Muscle of leg (tissue), 11 donors: ENCODE data around the gene MLYCD. TPM values are rescaled to one million over a fixed set of nuclear protein-coding genes. Genes with fewer than 3 reads are reported as not detected.
"Not testable (repeated sequence)": the region's sequence is repeated elsewhere in the genome, so short reads cannot be mapped to it uniquely, and the experiment has no call there.

ENCODE experiments used
- DNase-seq: peaks from one replicate; pipeline ENCODE4 v3.0.0; 2013
- H3K27ac ChIP-seq: one replicate; pipeline ENCODE4 v1.5.1; 2013; ENCODE audit warnings: mild to moderate bottlenecking, low read length, control low read depth
- H3K27me3 ChIP-seq: one replicate; pipeline ENCODE4 v1.6.1; 2013; ENCODE audit warnings: low read length; ENCODE audit not compliant: control insufficient read depth, insufficient read depth
- H3K36me3 ChIP-seq: one replicate; pipeline ENCODE4 v1.6.1; 2013; ENCODE audit warnings: low read length; ENCODE audit not compliant: control insufficient read depth, insufficient read depth
- H3K4me1 ChIP-seq: one replicate; pipeline ENCODE4 v1.6.1; 2013; ENCODE audit warnings: low read length; ENCODE audit not compliant: control insufficient read depth, insufficient read depth
- H3K4me3 ChIP-seq: one replicate; pipeline ENCODE4 v1.5.1; 2013; ENCODE audit warnings: low read length, control low read depth
- H3K9me3 ChIP-seq: replicated peaks from 2 replicates; pipeline ENCODE4 v1.6.1; 2013; ENCODE audit warnings: low read depth, low read length; ENCODE audit not compliant: control insufficient read depth
- WGBS: methylation state at CpG from one replicate; pipeline ENCODE4 v1.1.5; 2013; ENCODE audit warnings: missing lambda C conversion rate; ENCODE audit not compliant: insufficient coverage; 5-methylcytosine and 5-hydroxymethylcytosine counted together
- polyA plus RNA-seq, 8 donors: library from polyadenylated mRNA; unstranded; fragments of 120-200 nt; gene quantifications; one replicate each; pipeline versions ENCODE4 v1.2.1 to v1.2.3, GENCODE V29; 2013; ENCODE audit warnings: inconsistent platforms in 1 of 8, low replicate concordance in 1 of 8; ENCODE audit not compliant: insufficient read length in 8 of 8, insufficient read depth in 1 of 8
- total RNA-seq: library from RNA; stranded (reverse); fragments of 120-200 nt; gene quantifications from one replicate; pipeline ENCODE4 v1.2.4, GENCODE V29; 2013

The MLYCD gene
- total and polyA plus RNA-seq, 9 donors = 2.6 to 6.3 (median 3.8) TPM

GRCh38 chr16:83937267-83937666 lies 38.4 kb downstream of the MLYCD start:
- no peak overlapping the region for H3K4me3 ChIP-seq
- peaks cover 6% of the 10 kb centered on the region for H3K27me3 ChIP-seq
- H3K27ac ChIP-seq = no peak overlapping the region
- no peaks in the 10 kb centered on the region for H3K36me3 ChIP-seq
- no peak for DNase-seq
- peaks cover 25% of the 10 kb centered on the region for H3K4me1 ChIP-seq
- 100% methylated on average over 1 of the region's 2 CpGs for WGBS
- H3K9me3 ChIP-seq = no peaks in the 10 kb centered on the region

- no peak overlapping the region for H3K4me3 ChIP-seq
- H3K27me3 ChIP-seq = peaks cover 6% of the 10 kb centered on the region
- 74% methylated on average over 7 of the region's 18 CpGs for WGBS
- no peak for DNase-seq
- H3K9me3 ChIP-seq = no peaks in the 10 kb centered on the region
- no peaks in the 10 kb centered on the region for H3K36me3 ChIP-seq
- H3K4me1 ChIP-seq = peaks cover 23% of the 10 kb centered on the region
- H3K27ac ChIP-seq = no peak overlapping the region
Measured at GRCh38 chr16:83937922-83938885, 39.3 kb downstream of the MLYCD start.

GRCh38 chr16:83939266-83939855 lies 40.4 kb downstream of the MLYCD start:
- no peaks in the 10 kb centered on the region for H3K9me3 ChIP-seq
- DNase-seq = peak; percentile 50
- H3K4me3 ChIP-seq = no peak overlapping the region
- WGBS = 72% methylated on average over 9 of the region's 12 CpGs
- H3K27me3 ChIP-seq = peaks cover 4% of the 10 kb centered on the region
- peaks cover 18% of the 10 kb centered on the region for H3K4me1 ChIP-seq
- no peaks in the 10 kb centered on the region for H3K36me3 ChIP-seq
- H3K27ac ChIP-seq = no peak overlapping the region

GRCh38 chr16:83940119-83940518 lies 41.2 kb downstream of the MLYCD start:
- Histone ChIP-seq H3K9me3 (no peaks in the 10 kb centered on the region), H3K27me3 (peaks cover 4% of the 10 kb centered on the region), H3K4me3 (no peak overlapping the region), H3K27ac (no peak overlapping the region), H3K4me1 (peaks cover 12% of the 10 kb centered on the region), H3K36me3 (no peaks in the 10 kb centered on the region)
- 79% methylated on average over 7 of the region's 12 CpGs for WGBS
- no peak for DNase-seq

GRCh38 chr16:83940630-83941378 lies 41.9 kb downstream of the MLYCD start:
- no peaks in the 10 kb centered on the region for H3K36me3 ChIP-seq

GRCh38 chr16:83941546-83941945 lies 42.6 kb downstream of the MLYCD start:
- H3K4me1 ChIP-seq = peaks cover 12% of the 10 kb centered on the region
- WGBS = 92% methylated on average over 6 of the region's 9 CpGs
- H3K27ac ChIP-seq, H3K9me3 ChIP-seq, DNase-seq, H3K4me3 ChIP-seq, H3K27me3 ChIP-seq, H3K36me3 ChIP-seq: not testable (repeated sequence)

More at GRCh38 chr16:83940630-83941378, 41.9 kb downstream of the MLYCD start:
- Histone ChIP-seq H3K4me1 (peaks cover 12% of the 10 kb centered on the region), H3K27me3 (peaks cover 4% of the 10 kb centered on the region), H3K9me3 (no peaks in the 10 kb centered on the region), H3K4me3 (no peak overlapping the region), H3K27ac (no peak overlapping the region)
- WGBS = 56% methylated on average over 22 of the region's 28 CpGs
- no peak for DNase-seq

GRCh38 chr16:83942074-83942473 lies 43.2 kb downstream of the MLYCD start:
- Histone ChIP-seq H3K4me1 (peaks cover 12% of the 10 kb centered on the region), H3K27me3 (peaks cover 4% of the 10 kb centered on the region), H3K9me3 (no peaks in the 10 kb centered on the region), H3K27ac (no peak overlapping the region), H3K4me3 (no peak overlapping the region), H3K36me3 (no peaks in the 10 kb centered on the region)
- no peak for DNase-seq
- WGBS = 84% methylated on average over 10 of the region's 14 CpGs

GRCh38 chr16:83942815-83943515 lies 44.0 kb downstream of the MLYCD start:
- DNase-seq = no peak
- Histone ChIP-seq H3K36me3 (no peaks in the 10 kb centered on the region), H3K9me3 (no peaks in the 10 kb centered on the region), H3K27me3 (peaks cover 4% of the 10 kb centered on the region), H3K27ac (no peak overlapping the region), H3K4me1 (peaks cover 12% of the 10 kb centered on the region), H3K4me3 (no peak overlapping the region)
- WGBS = 66% methylated on average over 10 of the region's 11 CpGs

GRCh38 chr16:83943516-83944050 lies 44.7 kb downstream of the MLYCD start:
- H3K4me1 ChIP-seq = peaks cover 12% of the 10 kb centered on the region
- no peak for DNase-seq
- no peaks in the 10 kb centered on the region for H3K36me3 ChIP-seq
- H3K9me3 ChIP-seq = no peaks in the 10 kb centered on the region
- no peak overlapping the region for H3K27ac ChIP-seq
- peaks cover 4% of the 10 kb centered on the region for H3K27me3 ChIP-seq
- no peak overlapping the region for H3K4me3 ChIP-seq
- 75% methylated on average over 9 of the region's 10 CpGs for WGBS
